GM13976 (cell line): Measurements from ENCODE around the gene VPS4A.
"Not testable (repeated sequence)": the region's sequence is repeated elsewhere in the genome, so short reads cannot be mapped to it uniquely, and the experiment has no call there.

Source experiments
- DNase-seq: peaks from one replicate; pipeline ENCODE4 v3.0.0; 2012; ENCODE audit warnings: low spot score
- in situ Hi-C: fragments of 300-500 bp; cut with MboI; formaldehyde crosslinking; loops from one replicate; pipeline ENCODE4 v1.12.0; 2022; ENCODE audit warnings: low sequenced_read_pairs, mixed read lengths, inconsistent platforms; ENCODE audit not compliant: unreplicated experiment
- TF ChIP-seq, protein P1 (sequence below): IDR thresholded peaks from 2 replicates; pipeline ENCODE4 v1.5.1; 2012; ENCODE audit warnings: borderline replicate concordance, mild to moderate bottlenecking; ENCODE audit not compliant: insufficient read depth; ENCODE audit errors: extremely low read depth, missing control alignments, control extremely low read depth

The VPS4A gene

DNA sequence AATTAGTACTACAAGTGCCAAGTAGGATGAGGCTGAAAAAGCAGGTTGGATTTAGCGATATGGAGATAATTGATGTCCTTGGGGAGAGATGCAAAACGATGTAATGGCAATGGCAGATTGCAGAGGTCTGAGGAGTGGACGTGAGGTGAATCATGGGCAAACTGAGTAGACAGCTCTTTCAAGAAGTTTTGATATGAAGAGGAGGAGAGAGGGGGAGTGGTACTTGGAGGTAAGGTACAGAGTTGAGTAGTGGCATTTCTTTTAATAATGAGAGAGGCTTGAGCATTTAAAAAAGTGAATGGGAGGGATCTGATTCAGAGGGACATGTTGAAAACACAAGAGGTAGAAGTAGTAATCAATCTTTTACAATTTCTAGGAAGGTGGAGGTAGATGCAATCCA lies 17.7 kb upstream of the VPS4A start:
- TF ChIP-seq, protein P1, sequence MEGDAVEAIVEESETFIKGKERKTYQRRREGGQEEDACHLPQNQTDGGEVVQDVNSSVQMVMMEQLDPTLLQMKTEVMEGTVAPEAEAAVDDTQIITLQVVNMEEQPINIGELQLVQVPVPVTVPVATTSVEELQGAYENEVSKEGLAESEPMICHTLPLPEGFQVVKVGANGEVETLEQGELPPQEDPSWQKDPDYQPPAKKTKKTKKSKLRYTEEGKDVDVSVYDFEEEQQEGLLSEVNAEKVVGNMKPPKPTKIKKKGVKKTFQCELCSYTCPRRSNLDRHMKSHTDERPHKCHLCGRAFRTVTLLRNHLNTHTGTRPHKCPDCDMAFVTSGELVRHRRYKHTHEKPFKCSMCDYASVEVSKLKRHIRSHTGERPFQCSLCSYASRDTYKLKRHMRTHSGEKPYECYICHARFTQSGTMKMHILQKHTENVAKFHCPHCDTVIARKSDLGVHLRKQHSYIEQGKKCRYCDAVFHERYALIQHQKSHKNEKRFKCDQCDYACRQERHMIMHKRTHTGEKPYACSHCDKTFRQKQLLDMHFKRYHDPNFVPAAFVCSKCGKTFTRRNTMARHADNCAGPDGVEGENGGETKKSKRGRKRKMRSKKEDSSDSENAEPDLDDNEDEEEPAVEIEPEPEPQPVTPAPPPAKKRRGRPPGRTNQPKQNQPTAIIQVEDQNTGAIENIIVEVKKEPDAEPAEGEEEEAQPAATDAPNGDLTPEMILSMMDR: no peak
- in situ Hi-C loops: no loop called here
- DNase-seq: no peak

DNA sequence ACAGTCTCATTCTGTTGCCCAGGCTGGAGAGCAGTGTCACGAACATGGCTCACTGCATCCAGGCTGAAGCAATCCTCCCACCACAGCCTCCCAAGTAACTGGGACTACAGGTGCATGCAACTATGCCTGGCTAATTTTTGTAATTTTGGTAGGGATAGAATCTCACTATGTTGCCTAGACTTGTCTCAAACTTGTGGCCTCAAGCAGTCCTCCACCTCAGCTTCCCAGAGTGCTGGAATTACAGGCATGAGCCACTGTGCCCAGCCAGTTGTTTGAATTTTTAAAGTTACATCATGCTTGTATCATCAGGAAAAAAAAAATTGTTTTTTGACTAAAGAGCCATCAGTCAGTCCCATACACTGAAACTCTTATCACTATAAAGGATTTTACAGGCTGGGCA lies 17.1 kb upstream of the VPS4A start:
- TF ChIP-seq, protein P1: no peak
- in situ Hi-C loops: no loop called here
- DNase-seq: no peak

DNA sequence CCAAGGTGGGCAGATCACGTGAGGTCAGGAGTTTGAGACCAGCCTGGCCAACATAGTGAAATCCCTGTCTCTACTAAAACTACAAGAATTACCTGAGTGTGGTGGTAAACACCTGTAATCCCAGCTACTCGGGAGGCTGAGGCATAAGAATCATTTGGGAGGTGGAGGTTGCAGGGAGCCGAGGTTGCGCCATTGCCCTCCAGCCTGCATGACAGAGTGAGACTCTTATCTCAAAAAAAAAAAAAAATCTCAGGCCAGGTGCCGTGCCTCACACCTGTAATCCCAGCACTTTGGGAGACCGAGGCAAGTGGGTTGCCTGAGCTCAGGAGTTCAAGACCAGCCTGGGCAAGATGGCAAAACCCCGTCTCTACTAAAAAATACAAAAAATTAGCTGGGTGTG lies 14.4 kb upstream of the VPS4A start:
- DNase-seq, in situ Hi-C loops: not testable (repeated sequence)

DNA sequence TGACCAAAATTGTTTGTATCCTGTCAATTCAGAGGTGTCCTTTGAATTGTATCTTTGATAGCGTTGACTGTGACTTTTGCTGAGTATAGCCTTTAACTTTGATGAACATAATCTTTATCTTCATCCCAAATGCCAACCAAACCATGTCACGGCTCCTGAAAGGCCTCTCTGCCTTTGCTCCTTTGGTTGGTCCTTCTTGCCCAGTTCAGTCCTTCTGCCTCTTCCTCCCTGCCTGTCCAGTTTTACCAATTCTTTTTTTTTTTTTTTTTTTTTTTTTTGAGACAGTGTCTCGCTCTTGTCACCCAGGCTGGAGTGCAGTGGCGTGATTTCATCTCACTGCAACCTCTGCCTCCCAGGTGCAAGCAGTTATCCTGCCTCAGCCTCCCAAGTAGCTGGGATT lies 12.9 kb upstream of the VPS4A start:
- DNase-seq: no peak
- in situ Hi-C loops: no loop called here
- TF ChIP-seq, protein P1: no peak

DNA sequence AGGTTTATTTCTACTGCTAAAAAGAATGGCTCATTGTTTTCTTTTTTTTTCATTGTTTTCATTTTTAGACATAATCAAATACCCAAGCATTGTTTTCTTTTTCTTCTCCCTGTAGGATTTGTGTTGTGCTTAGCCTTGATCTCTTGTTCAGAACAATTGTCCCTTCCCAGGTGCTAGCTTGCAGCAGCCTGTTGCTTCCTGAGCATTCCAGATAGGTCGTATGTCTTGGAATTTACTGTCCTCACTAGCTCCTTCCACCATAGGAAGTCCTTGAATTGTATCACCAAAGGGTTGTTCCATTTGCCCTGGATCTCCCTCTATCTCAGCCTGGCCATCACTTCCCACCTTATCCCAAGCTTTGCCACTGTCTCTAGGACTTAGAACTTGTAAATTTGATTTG lies 10.0 kb upstream of the VPS4A start:
- TF ChIP-seq, protein P1: no peak
- in situ Hi-C loops: no loop called here

DNA sequence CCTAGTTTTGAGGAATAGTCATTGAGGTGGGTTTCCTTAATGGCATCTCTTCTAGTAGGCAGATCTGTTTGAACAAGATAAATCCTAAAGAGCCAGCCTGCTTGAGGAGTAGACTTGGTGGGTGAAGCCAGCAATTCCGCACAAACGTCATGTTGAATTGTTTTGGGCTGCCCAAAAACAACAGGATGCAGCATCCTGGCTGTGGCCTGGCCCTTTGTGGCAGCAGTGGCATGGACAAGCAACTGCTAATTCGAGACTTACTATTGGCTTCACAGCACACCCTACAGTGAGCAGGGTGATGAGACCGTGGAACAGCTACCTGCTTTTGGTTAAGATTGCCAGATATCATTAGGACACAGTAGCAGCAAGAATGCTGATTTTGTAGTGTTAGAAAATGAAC lies 9.3 kb upstream of the VPS4A start:
- no peak for DNase-seq
- TF ChIP-seq, protein P1: no peak
- in situ Hi-C loops: no loop called here

More for the DNA sequence above, 10.0 kb upstream of the VPS4A start:
- no peak for DNase-seq

DNA sequence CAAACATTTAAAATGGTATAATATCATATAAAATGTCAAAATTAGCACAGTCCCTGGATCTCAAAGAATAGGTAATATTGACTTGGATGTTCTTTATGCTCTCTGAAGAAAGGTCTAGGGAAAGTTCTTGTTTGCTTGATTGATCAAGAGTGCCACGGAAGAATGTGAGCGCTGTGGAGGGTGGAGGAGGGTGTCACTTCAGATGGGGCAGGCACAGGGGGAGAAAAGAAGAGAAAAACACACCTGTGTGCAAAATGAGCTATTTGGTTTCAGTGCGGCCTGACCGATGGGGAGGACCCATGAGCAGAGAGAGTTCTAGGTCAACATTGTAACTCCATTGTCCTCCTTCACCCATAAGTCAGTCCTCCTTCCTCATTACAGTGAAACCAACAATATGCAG lies 8.8 kb upstream of the VPS4A start:
- in situ Hi-C loops: no loop called here
- no peak for DNase-seq
- TF ChIP-seq, protein P1: no peak
